B cell (primary cell): ENCODE data around the gene S100A10.

Experiments used
- EZH2 ChIP-seq: IDR thresholded peaks from 2 replicates; pipeline ENCODE4 v1.6.1; 2012; ENCODE audit warnings: borderline replicate concordance, low read depth, mild to moderate bottlenecking, moderate library complexity, low read length; ENCODE audit not compliant: insufficient read depth, poor library complexity, severe bottlenecking
- TF ChIP-seq, protein P1 (sequence below): fragments of 200-600 bp; IDR thresholded peaks from one replicate; pipeline ENCODE4 v1.8.0; 2022; ENCODE audit warnings: antibody characterized with exemption, mild to moderate bottlenecking

GRCh38 chr1:151980287-151981177 is 13.1 kb downstream of the S100A10 start:
- TF ChIP-seq, protein P1, sequence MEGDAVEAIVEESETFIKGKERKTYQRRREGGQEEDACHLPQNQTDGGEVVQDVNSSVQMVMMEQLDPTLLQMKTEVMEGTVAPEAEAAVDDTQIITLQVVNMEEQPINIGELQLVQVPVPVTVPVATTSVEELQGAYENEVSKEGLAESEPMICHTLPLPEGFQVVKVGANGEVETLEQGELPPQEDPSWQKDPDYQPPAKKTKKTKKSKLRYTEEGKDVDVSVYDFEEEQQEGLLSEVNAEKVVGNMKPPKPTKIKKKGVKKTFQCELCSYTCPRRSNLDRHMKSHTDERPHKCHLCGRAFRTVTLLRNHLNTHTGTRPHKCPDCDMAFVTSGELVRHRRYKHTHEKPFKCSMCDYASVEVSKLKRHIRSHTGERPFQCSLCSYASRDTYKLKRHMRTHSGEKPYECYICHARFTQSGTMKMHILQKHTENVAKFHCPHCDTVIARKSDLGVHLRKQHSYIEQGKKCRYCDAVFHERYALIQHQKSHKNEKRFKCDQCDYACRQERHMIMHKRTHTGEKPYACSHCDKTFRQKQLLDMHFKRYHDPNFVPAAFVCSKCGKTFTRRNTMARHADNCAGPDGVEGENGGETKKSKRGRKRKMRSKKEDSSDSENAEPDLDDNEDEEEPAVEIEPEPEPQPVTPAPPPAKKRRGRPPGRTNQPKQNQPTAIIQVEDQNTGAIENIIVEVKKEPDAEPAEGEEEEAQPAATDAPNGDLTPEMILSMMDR: no peak
- no peak for TF ChIP-seq EZH2
